Gastroesophageal sphincter (tissue), 4 donors: ENCODE data around the gene TCOF1. TPM values are rescaled to one million over a fixed set of nuclear protein-coding genes. Genes with fewer than 3 reads are reported as not detected.

Source experiments
- ATAC-seq: fragments of 150-250 bp; one replicate; pipeline ENCODE4 v1.9.1; 2016; ENCODE audit warnings: mild to moderate bottlenecking, moderate library complexity
- H3K27ac ChIP-seq, 4 donors: fragments of 200-600 bp; sonication (generic) in 3 of 4; 1 replicate in 3 of 4; 2 replicates in 1 of 4; pipeline ENCODE4 v1.5.1; 2016 to 2019
- H3K27me3 ChIP-seq: fragments of 200-600 bp; sonication (generic); one replicate; pipeline ENCODE4 v1.5.1; 2019
- H3K36me3 ChIP-seq, 2 donors: fragments of 200-600 bp; sonication (generic); one replicate each; pipeline ENCODE4 v1.5.1; 2019; ENCODE audit warnings: control low read depth in 1 of 2
- H3K4me1 ChIP-seq, 3 donors: fragments of 200-600 bp; sonication (generic); 1 replicate in 2 of 3; 2 replicates in 1 of 3; pipeline ENCODE4 v1.5.1; 2016 to 2019; ENCODE audit warnings: control low read depth in 2 of 3
- H3K4me3 ChIP-seq, 2 donors: fragments of 200-600 bp; sonication (generic); one replicate each; pipeline ENCODE4 v1.5.1; 2019; ENCODE audit warnings: mild to moderate bottlenecking in 1 of 2, moderate library complexity in 1 of 2
- H3K9me3 ChIP-seq, 3 donors: fragments of 200-600 bp; sonication (generic); one replicate each; pipeline ENCODE4 v1.5.1; 2017 to 2019; ENCODE audit warnings: control low read depth in 2 of 3
- EP300 ChIP-seq: sonication (generic); formaldehyde crosslinking; IDR thresholded peaks from one replicate; pipeline ENCODE4 v1.6.1; 2017; ENCODE audit warnings: antibody characterized with exemption, mild to moderate bottlenecking
- POLR2A ChIP-seq, 2 donors: fragments of 450-650 bp; IDR thresholded peaks; one replicate each; pipeline ENCODE4 v1.6.1; 2017; ENCODE audit warnings: antibody characterized with exemption in 2 of 2, mild to moderate bottlenecking in 2 of 2, moderate library complexity in 1 of 2
- POLR2AphosphoS5 ChIP-seq: sonication (generic); formaldehyde crosslinking; IDR thresholded peaks from one replicate; pipeline ENCODE4 v1.6.1; 2017; ENCODE audit warnings: antibody characterized with exemption
- WGBS, 2 donors: methylation state at CpG; one replicate each; pipeline ENCODE4 v1.1.5; 2018; ENCODE audit warnings: low coverage in 1 of 2; 5-methylcytosine and 5-hydroxymethylcytosine counted together
- total RNA-seq, 4 donors: library from RNA; depleted of rRNA; stranded (reverse); fragments of >200 nt; gene quantifications; one replicate each; pipeline ENCODE4 v1.1.0, GENCODE V29; 2016
- TF ChIP-seq, protein P1 (sequence below), 4 experiments: fragments of 200-600 bp in 2 of 4; fragments of 450-650 bp in 2 of 4; sonication (generic) in 1 of 4; IDR thresholded peaks; one replicate each; pipeline ENCODE4 v1.5.1; 2017 to 2019; ENCODE audit warnings: antibody characterized with exemption in 4 of 4, mild to moderate bottlenecking in 2 of 4, moderate library complexity in 2 of 4

TCOF1 gene
- total RNA-seq, 4 donors from 2014 or later, result 25.4 to 55.7 (median 31.0) TPM

DNA sequence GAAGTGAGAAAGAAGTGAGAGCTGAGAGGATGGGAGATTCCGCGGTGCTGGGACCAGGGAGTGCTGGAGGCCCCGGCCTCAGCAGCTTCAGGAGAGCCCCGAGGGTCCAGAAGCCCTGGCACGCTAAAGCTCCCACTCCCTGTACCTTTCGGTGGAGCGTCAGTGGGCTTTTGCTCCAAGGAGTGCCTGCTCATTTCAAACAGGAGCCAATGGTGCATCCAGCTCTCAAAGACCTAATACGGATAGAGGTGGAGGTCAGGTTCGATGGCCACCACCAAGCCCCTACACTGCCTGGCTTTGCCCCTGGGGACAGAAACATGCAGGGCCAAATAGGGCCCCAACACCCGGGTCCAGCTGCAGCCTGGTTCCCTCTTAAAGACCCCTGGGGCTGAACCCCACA is 47.0 kb downstream of the TCOF1 start:
- no peak overlapping the region for H3K27ac ChIP-seq
- H3K4me1 ChIP-seq, result peaks cover 0 to 7% (median 0%) of the 10 kb centered on the region in 3 donors
- TF ChIP-seq POLR2A (IDR thresholded peaks at IDR 0.05) (no peak), POLR2AphosphoS5 (no peak), EP300 (no peak)
- TF ChIP-seq, protein P1, sequence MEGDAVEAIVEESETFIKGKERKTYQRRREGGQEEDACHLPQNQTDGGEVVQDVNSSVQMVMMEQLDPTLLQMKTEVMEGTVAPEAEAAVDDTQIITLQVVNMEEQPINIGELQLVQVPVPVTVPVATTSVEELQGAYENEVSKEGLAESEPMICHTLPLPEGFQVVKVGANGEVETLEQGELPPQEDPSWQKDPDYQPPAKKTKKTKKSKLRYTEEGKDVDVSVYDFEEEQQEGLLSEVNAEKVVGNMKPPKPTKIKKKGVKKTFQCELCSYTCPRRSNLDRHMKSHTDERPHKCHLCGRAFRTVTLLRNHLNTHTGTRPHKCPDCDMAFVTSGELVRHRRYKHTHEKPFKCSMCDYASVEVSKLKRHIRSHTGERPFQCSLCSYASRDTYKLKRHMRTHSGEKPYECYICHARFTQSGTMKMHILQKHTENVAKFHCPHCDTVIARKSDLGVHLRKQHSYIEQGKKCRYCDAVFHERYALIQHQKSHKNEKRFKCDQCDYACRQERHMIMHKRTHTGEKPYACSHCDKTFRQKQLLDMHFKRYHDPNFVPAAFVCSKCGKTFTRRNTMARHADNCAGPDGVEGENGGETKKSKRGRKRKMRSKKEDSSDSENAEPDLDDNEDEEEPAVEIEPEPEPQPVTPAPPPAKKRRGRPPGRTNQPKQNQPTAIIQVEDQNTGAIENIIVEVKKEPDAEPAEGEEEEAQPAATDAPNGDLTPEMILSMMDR (IDR thresholded peaks at IDR 0.05), result no peak
- no peak overlapping the region for H3K4me3 ChIP-seq
- no peaks in the 10 kb centered on the region for H3K27me3 ChIP-seq
- 86 to 97% methylated on average over 7 to 9 of the region's 10 CpGs for WGBS, 2 donors
- ATAC-seq, result no peak
- H3K9me3 ChIP-seq, result no peaks in the 10 kb centered on the region
- H3K36me3 ChIP-seq, result peaks cover 0 to 65% of the 10 kb centered on the region in 2 donors

DNA sequence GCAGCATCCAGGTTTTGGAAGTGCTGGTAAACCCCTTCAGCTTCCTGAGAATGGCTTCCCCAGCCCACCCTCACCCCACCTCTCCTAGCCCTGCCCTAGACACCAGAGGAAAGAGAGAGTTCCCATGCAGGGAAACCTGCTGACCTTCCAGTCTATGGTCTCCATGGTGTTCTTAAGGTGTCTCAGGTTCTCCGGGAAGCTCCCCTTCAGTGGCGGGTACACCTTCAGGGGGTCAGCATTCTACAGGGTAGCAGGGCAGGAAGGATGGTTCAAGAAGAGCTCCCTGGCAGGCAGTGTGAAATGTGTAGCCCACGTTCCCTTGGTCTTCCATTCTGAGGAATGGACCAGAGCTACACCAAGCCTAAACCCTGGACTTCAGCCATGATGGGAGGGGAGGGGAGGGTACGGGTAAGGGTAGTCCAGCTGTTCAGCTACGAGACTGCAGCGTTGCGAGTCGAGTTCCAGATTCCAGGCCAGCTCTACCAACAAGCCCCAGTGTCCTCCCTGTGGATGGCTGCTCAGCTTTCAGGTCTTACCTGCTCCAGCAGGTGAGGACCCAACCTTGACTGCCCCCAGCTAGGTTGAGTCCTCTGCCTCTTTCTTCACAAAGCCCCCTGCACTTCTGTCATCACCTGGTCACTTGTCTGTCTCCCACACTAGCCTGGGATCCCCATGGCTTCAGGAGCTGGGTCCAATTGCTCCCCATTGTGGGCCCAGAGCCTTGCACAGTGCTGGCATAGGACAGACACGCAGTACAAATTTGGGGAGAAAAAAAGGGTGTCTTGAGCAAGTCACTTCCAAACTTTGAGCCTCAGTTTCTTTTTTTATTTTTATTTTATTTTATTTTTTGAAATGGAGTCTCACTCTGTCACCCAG is 47.7 kb downstream of the TCOF1 start:
- WGBS, 2 donors, result no CpG with 5 or more reads among the region's 9 CpGs
- H3K4me3 ChIP-seq, result no peak overlapping the region
- peaks cover 2 to 13% (median 2%) of the 10 kb centered on the region in 3 donors for H3K4me1 ChIP-seq
- no peak overlapping the region for H3K27ac ChIP-seq
- TF ChIP-seq POLR2AphosphoS5 (no peak), EP300 (no peak)
- TF ChIP-seq, protein P1 (IDR thresholded peaks at IDR 0.05), result no peak
- H3K27me3 ChIP-seq, result no peaks in the 10 kb centered on the region
- ATAC-seq, result no peak
- H3K36me3 ChIP-seq, result peaks cover 0 to 58% of the 10 kb centered on the region in 2 donors
- H3K9me3 ChIP-seq, result no peaks in the 10 kb centered on the region

DNA sequence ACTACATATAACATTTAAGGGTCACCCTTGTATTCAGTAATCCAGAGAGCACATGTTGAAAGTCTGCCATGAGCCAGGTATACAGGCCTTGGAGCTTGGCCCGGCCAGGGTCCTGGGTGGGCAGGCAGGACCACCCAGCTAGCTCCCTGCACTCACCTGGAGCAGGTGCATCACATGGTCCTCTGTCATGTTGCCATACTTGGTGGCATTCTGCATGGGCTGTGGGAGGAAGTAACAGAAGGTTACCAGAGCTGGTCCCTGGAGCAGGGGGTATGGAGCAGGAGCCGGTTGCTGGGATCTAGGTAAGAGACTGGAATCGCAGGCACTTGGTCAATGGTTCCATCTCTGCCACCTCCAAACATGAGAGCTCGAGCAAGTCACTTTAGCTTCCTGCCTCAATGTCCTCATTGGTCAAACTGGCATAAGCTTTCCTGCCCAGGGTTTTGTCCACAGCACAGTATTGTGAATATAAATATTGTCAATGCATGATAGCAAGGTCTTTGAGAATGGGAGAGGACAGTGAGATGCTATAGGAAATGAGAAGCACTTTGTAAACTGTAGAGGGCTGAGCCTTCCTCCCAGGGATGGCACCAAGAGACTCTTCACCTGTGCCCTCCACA is 48.7 kb downstream of the TCOF1 start:
- H3K27me3 ChIP-seq, result no peaks in the 10 kb centered on the region
- H3K9me3 ChIP-seq, result no peaks in the 10 kb centered on the region
- peaks cover 2 to 23% (median 4%) of the 10 kb centered on the region in 3 donors for H3K4me1 ChIP-seq
- no peak overlapping the region for H3K4me3 ChIP-seq
- H3K27ac ChIP-seq, result no peak overlapping the region
- H3K36me3 ChIP-seq, result peaks cover 0 to 48% of the 10 kb centered on the region in 2 donors
- no peak for TF ChIP-seq EP300
- no peak for TF ChIP-seq POLR2A (IDR thresholded peaks at IDR 0.05)
- TF ChIP-seq, protein P1 (IDR thresholded peaks at IDR 0.05), result no peak
- no peak for TF ChIP-seq POLR2AphosphoS5
- no peak for ATAC-seq
- 80 to 89% methylated on average over 1 of the region's 4 CpGs for WGBS, 2 donors

DNA sequence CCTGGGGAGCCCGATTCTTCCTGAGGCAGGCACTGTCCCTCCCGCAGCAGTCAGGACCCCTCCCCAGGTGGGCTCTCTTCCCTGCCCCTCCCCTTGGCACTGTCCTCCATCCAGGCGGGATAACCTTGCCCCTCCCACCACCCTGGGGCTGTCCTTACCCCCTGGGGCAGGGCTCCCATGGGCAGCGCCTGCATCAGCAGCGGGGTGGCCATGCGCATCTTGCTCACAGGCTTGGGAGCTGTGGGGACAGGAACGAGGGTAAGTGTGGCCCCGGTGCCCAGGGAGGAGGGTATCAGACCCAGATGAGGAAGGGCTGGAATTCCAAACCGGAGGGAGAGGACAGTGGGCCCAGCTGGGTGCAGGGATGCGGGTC is 49.2 kb downstream of the TCOF1 start:
- Histone ChIP-seq H3K36me3 (peaks cover 0 to 43% of the 10 kb centered on the region in 2 donors), H3K27ac (peak overlapping the region in 2 of 4 donors; percentile 4 to 60), H3K4me3 (no peak overlapping the region), H3K4me1 (peaks cover 2 to 27% (median 4%) of the 10 kb centered on the region in 3 donors), H3K9me3 (no peaks in the 10 kb centered on the region), H3K27me3 (no peaks in the 10 kb centered on the region)
- TF ChIP-seq, protein P1 (IDR thresholded peaks at IDR 0.05), result no peak
- TF ChIP-seq POLR2A (IDR thresholded peaks at IDR 0.05), result no peak
- no peak for TF ChIP-seq EP300
- no peak for TF ChIP-seq POLR2AphosphoS5
- 100% methylated on average over 1 of the region's 10 CpGs; no CpG with 5 or more reads in 1 of the 2 donors for WGBS, 2 donors
- ATAC-seq, result no peak
